HG03045 (cell line): ENCODE results near the gene WDR44.
A peak's percentile ranks its signal among the peaks of the same experiment; 100 is the strongest.
"Not testable (repeated sequence)": the region's sequence is repeated elsewhere in the genome, so short reads cannot be mapped to it uniquely, and the experiment has no call there.

Source experiments
- ATAC-seq: cut with Tn5 transposase; IDR thresholded peaks from one replicate; pipeline ENCODE4 v1.9.1; 2021; ENCODE audit warnings: mild to moderate bottlenecking, moderate library complexity; ENCODE audit not compliant: unreplicated experiment

Gene WDR44

GRCh38 chrX:118360429-118361125 lies 14.7 kb downstream of the WDR44 start:
- ATAC-seq, result no peak

GRCh38 chrX:118364261-118364660 lies 18.4 kb downstream of the WDR44 start:
- no peak for ATAC-seq

GRCh38 chrX:118367338-118367737 lies 21.4 kb downstream of the WDR44 start:
- no peak for ATAC-seq

- no peak for ATAC-seq
Measured at GRCh38 chrX:118368398-118368797, 22.5 kb downstream of the WDR44 start.

GRCh38 chrX:118370921-118371624 lies 25.2 kb downstream of the WDR44 start:
- no peak for ATAC-seq

- no peak for ATAC-seq
Measured at GRCh38 chrX:118373538-118373937, 27.6 kb downstream of the WDR44 start.

GRCh38 chrX:118383120-118383519 lies 37.2 kb downstream of the WDR44 start:
- ATAC-seq, result no peak

GRCh38 chrX:118392716-118393115 lies 46.8 kb downstream of the WDR44 start:
- ATAC-seq, result no peak

- no peak for ATAC-seq
Measured at GRCh38 chrX:118396113-118396512, 50.2 kb downstream of the WDR44 start.

GRCh38 chrX:118418811-118419251 lies 72.9 kb downstream of the WDR44 start:
- ATAC-seq, result no peak

- no peak for ATAC-seq
Measured at GRCh38 chrX:118420462-118420861, 74.6 kb downstream of the WDR44 start.

- peak; percentile 96 for ATAC-seq
Measured at GRCh38 chrX:118423558-118423957, 77.7 kb downstream of the WDR44 start.

- ATAC-seq, result no peak
Measured at GRCh38 chrX:118432799-118433198, 86.9 kb downstream of the WDR44 start.

GRCh38 chrX:118437283-118437682 lies 91.4 kb downstream of the WDR44 start:
- ATAC-seq, result no peak

- ATAC-seq, result no peak
Measured at GRCh38 chrX:118448273-118448783, 102.4 kb downstream of the WDR44 start.

- ATAC-seq, result no peak
Measured at GRCh38 chrX:118455013-118455412, 109.1 kb downstream of the WDR44 start.

- no peak for ATAC-seq
Measured at GRCh38 chrX:118459494-118459893, 113.6 kb downstream of the WDR44 start.

- ATAC-seq, result no peak
Measured at GRCh38 chrX:118464501-118464900, 118.6 kb downstream of the WDR44 start.

GRCh38 chrX:118468122-118468521 lies 122.2 kb downstream of the WDR44 start:
- no peak for ATAC-seq

GRCh38 chrX:118470721-118471347 lies 124.9 kb downstream of the WDR44 start:
- not testable (repeated sequence) for ATAC-seq

- no peak for ATAC-seq
Measured at GRCh38 chrX:118474586-118474985, 128.7 kb downstream of the WDR44 start.

GRCh38 chrX:118475903-118476302 lies 130.0 kb downstream of the WDR44 start:
- no peak for ATAC-seq
